ENCODE measurements around the gene LYPD6. TPM values are rescaled to one million over a fixed set of nuclear protein-coding genes. Genes with fewer than 3 reads are reported as not detected.

The LYPD6 gene
- total RNA-seq, 1 donor = under 0.01 TPM

DNA sequence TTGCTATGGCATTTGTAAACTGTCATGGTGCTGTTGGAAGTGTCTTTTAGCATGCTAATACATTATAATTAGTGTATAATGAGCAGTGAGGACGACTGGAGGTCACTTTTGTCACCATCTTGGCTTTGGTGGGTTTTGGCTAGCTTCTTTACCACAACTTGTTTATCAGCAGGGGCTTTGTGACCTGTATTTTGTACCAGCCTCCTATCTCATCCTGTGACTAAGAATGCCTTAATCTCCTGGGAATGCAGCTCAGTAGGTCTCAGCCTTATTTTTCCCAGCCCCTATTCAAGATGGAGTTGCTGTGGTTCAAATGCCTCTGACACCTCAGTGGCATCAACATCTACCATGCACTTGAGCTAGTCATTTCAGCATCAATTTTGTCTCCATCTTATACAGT, 29.7 kb downstream of the LYPD6 start:
- no peaks in the 10 kb centered on the region for H3K79me2 ChIP-seq (ENCODE audit: insufficient read depth, low read length)
- peak overlapping the region; percentile 43 for H2AFZ ChIP-seq (ENCODE audit: low read length)
- H4K20me1 ChIP-seq (ENCODE audit: insufficient read depth, low read length) = no peaks in the 10 kb centered on the region
- H3K4me3 ChIP-seq (ENCODE audit: insufficient read depth, low read length) = no peak overlapping the region
- no peak for DNase-seq (ENCODE audit: insufficient read length, low spot score, missing footprints)
- TF ChIP-seq, protein P1, sequence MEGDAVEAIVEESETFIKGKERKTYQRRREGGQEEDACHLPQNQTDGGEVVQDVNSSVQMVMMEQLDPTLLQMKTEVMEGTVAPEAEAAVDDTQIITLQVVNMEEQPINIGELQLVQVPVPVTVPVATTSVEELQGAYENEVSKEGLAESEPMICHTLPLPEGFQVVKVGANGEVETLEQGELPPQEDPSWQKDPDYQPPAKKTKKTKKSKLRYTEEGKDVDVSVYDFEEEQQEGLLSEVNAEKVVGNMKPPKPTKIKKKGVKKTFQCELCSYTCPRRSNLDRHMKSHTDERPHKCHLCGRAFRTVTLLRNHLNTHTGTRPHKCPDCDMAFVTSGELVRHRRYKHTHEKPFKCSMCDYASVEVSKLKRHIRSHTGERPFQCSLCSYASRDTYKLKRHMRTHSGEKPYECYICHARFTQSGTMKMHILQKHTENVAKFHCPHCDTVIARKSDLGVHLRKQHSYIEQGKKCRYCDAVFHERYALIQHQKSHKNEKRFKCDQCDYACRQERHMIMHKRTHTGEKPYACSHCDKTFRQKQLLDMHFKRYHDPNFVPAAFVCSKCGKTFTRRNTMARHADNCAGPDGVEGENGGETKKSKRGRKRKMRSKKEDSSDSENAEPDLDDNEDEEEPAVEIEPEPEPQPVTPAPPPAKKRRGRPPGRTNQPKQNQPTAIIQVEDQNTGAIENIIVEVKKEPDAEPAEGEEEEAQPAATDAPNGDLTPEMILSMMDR (IDR thresholded peaks at IDR 0.05; ENCODE audit: extremely low read depth, low read depth, low read length) = no peak
- no peaks in the 10 kb centered on the region for H3K27me3 ChIP-seq (ENCODE audit: insufficient read depth, low read length)
- H3K9me3 ChIP-seq (ENCODE audit: low read depth, low read length) = no peaks in the 10 kb centered on the region
- H3K4me1 ChIP-seq (ENCODE audit: insufficient read depth, low read length) = no peaks in the 10 kb centered on the region
- H3K27ac ChIP-seq (ENCODE audit: low read depth, low read length) = no peak overlapping the region
- H3K36me3 ChIP-seq (ENCODE audit: insufficient read depth, low read length) = no peaks in the 10 kb centered on the region
- peak overlapping the region; percentile 37 for H3K4me2 ChIP-seq (ENCODE audit: insufficient read depth, low read length)

DNA sequence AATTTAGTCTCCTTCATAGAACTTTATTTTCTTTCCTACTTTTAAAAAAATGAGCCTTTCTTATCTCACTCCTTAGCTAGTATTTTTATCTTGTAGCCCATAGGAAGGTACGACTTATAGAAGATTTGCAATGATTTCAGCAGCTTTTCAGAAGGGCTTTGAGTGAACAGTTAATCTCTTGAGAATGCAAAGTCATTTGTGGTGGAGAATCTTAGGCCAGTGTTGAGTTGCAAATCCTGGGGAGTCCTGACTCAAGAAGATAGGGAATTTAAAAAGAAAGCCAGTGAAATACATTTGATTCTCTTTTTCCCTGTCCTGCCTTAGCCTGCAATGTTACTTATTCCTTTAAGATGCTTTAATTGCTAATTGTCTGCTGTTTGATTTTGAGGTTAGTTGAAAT, 33.6 kb downstream of the LYPD6 start:
- H2AFZ ChIP-seq (ENCODE audit: low read length) = no peak overlapping the region
- H3K79me2 ChIP-seq (ENCODE audit: insufficient read depth, low read length) = no peaks in the 10 kb centered on the region
- H3K4me1 ChIP-seq (ENCODE audit: insufficient read depth, low read length) = no peaks in the 10 kb centered on the region
- DNase-seq (ENCODE audit: insufficient read length, low spot score, missing footprints) = no peak
- no peaks in the 10 kb centered on the region for H3K36me3 ChIP-seq (ENCODE audit: insufficient read depth, low read length)
- no peaks in the 10 kb centered on the region for H3K27me3 ChIP-seq (ENCODE audit: insufficient read depth, low read length)
- no peak overlapping the region for H3K4me2 ChIP-seq (ENCODE audit: insufficient read depth, low read length)
- TF ChIP-seq, protein P1 (IDR thresholded peaks at IDR 0.05; ENCODE audit: extremely low read depth, low read depth, low read length) = no peak
- H4K20me1 ChIP-seq (ENCODE audit: insufficient read depth, low read length) = no peaks in the 10 kb centered on the region
- H3K27ac ChIP-seq (ENCODE audit: low read depth, low read length) = no peak overlapping the region
- no peak overlapping the region for H3K4me3 ChIP-seq (ENCODE audit: insufficient read depth, low read length)
- no peaks in the 10 kb centered on the region for H3K9me3 ChIP-seq (ENCODE audit: low read depth, low read length)

DNA sequence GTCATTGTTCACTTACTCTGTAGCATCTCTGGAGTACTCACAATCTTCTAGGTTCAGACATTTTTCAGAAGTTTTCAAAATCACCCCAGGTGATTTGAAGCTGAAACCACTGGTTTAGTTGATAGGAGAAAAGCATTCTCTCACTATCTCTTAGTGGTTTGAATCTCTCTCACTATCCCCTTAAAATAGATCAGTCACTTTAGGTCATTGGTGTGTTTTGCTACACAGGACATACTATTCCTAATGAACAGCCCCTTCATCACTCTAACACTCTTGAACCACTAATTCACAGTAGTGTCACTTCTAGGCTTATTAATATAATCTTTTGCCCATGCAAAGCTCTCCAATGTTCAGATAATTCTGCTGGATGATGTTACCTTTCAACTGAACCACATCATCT, 34.5 kb downstream of the LYPD6 start:
- no peak overlapping the region for H2AFZ ChIP-seq (ENCODE audit: low read length)
- H3K4me2 ChIP-seq (ENCODE audit: insufficient read depth, low read length) = no peak overlapping the region
- no peaks in the 10 kb centered on the region for H3K4me1 ChIP-seq (ENCODE audit: insufficient read depth, low read length)
- H3K27me3 ChIP-seq (ENCODE audit: insufficient read depth, low read length) = no peaks in the 10 kb centered on the region
- H3K9me3 ChIP-seq (ENCODE audit: low read depth, low read length) = no peaks in the 10 kb centered on the region
- TF ChIP-seq, protein P1 (IDR thresholded peaks at IDR 0.05; ENCODE audit: extremely low read depth, low read depth, low read length) = no peak
- H4K20me1 ChIP-seq (ENCODE audit: insufficient read depth, low read length) = no peaks in the 10 kb centered on the region
- H3K36me3 ChIP-seq (ENCODE audit: insufficient read depth, low read length) = no peaks in the 10 kb centered on the region
- H3K79me2 ChIP-seq (ENCODE audit: insufficient read depth, low read length) = no peaks in the 10 kb centered on the region
- H3K4me3 ChIP-seq (ENCODE audit: insufficient read depth, low read length) = no peak overlapping the region
- no peak for DNase-seq (ENCODE audit: insufficient read length, low spot score, missing footprints)
- no peak overlapping the region for H3K27ac ChIP-seq (ENCODE audit: low read depth, low read length)

DNA sequence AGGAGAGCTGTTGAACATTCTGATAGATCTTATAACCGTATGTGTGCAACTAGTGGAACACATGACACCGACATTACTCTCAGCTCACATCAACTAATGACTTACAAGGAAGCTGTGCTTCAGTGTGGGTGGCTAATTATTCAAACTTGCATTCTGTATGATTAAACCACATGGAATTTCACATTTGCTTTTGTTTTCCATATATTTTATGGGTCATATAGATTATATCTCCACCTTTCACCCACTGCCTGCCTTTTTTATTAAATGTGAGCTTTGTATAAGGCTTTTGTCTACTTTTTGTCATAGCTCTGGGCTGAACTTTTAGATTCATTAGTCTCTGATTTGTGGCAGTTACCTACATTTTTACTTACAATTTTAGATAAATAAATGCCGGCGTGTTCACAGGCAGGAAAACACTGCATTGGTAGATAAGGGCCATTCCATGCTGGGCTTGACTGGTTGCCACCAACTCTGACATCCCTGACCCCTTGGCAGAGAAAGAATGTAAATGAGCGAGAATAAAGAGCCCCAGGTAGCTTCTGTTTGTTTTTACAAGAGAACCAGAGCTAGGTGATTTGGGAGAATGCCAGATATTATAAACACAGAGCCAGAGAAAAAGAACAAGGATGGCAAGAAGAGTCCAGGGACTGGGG, 35.7 kb downstream of the LYPD6 start:
- Histone ChIP-seq H3K9me3 (ENCODE audit: low read depth, low read length) (no peaks in the 10 kb centered on the region), H3K27ac (ENCODE audit: low read depth, low read length) (no peak overlapping the region), H3K27me3 (ENCODE audit: insufficient read depth, low read length) (no peaks in the 10 kb centered on the region), H4K20me1 (ENCODE audit: insufficient read depth, low read length) (no peaks in the 10 kb centered on the region), H3K36me3 (ENCODE audit: insufficient read depth, low read length) (no peaks in the 10 kb centered on the region), H2AFZ (ENCODE audit: low read length) (no peak overlapping the region), H3K4me1 (ENCODE audit: insufficient read depth, low read length) (no peaks in the 10 kb centered on the region), H3K4me3 (ENCODE audit: insufficient read depth, low read length) (no peak overlapping the region), H3K4me2 (ENCODE audit: insufficient read depth, low read length) (no peak overlapping the region), H3K79me2 (ENCODE audit: insufficient read depth, low read length) (no peaks in the 10 kb centered on the region)
- TF ChIP-seq, protein P1 (IDR thresholded peaks at IDR 0.05; ENCODE audit: extremely low read depth, low read depth, low read length) = no peak
- no peak for DNase-seq (ENCODE audit: insufficient read length, low spot score, missing footprints)
